HG03469 (cell line): ENCODE measurements around the gene LHX4.

Source experiments
- ATAC-seq: cut with Tn5 transposase; IDR thresholded peaks from one replicate; pipeline ENCODE4 v1.9.1; 2021; ENCODE audit warnings: mild to moderate bottlenecking, moderate library complexity, moderate number of reproducible peaks; ENCODE audit not compliant: unreplicated experiment

Gene LHX4

DNA sequence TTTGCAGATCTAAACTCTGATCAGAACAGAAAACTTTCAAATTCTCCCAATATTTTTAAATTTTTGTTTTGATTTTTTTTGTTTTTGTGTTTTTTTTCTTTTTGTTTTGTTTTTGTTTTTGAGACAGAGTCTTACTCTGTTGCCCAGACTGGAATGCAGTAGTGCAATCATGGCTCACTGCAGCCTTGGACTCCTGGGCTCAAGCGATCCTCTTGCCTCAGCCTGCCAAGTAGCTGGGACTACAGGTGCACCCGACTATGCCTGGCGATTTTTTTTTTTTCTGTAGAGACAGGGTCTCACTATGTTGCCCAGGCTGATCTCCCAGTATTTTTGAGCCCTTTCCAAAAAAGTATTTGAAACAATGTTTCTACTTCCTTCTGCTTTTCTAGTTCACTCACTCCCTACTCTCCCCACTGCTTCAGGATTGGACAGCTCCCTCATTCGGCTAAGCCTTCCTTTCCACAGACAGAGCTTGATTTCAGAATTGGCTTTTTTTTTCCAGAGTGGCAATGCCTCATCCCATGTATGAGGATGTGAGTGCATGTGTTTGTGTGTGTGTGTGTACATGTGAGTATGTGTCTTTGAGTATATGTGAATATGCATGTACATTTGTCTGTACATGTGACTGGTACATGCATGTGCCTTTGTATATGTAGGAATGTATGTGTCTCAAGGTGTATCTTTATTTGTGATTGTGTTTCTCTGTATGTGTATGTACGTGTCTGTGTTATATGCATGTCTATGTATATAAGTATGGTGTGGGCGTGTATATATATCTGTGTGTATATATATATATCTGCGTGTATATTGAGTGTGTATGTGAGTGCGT lies 11.9 kb downstream of the LHX4 start:
- no peak for ATAC-seq

DNA sequence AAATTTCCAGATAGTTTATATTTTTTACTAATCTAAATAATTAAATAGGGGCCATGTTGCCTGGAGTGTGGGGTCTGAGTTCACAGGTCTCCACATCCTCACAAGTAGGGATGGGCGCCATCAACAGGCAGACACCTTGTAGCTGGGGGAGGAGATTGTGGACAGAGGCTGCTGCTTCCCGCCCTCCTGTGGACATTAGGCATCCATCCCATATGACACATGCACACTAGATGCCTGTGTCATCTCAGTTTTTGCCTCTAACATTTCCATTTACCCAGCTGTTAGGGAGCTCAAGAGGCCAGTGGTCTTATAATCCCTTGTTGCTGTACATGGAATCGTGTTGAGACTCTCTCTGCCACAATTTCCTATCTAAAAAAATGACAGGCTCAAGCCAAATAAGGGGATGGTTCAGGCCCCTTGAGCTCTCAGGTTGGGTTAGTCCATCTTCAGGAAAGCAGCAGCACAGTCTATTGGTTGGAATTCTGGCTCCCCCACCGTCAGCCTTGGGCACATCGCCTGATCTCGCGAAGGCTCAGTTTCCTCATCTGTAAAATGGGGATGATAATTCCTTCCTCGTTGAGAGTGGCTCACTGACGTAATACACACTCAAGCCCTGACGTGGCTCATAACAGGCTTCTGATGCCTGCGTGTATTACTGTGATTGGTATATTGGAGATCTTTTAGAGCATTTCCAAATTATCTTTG lies 13.6 kb downstream of the LHX4 start:
- no peak for ATAC-seq

DNA sequence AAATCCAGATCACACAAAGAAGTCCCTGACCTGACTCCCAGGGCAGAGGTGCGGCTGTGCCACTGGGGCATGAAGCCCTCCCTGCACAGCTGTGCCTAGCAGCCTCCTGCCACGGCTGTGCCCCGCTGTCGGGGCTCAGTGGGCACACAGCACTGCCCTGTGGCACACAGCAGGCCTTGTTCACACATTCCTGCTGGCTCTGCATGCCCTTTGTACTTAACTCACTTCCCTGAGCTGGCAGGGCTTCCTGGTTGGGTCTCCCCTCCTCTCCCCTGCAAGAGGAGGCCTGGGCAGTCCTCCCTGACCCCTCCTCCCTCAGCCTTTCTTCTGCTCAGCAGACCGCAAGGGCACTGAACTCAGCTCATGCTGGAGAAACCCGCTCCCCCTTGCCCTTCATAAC lies 14.8 kb downstream of the LHX4 start:
- ATAC-seq, result no peak

DNA sequence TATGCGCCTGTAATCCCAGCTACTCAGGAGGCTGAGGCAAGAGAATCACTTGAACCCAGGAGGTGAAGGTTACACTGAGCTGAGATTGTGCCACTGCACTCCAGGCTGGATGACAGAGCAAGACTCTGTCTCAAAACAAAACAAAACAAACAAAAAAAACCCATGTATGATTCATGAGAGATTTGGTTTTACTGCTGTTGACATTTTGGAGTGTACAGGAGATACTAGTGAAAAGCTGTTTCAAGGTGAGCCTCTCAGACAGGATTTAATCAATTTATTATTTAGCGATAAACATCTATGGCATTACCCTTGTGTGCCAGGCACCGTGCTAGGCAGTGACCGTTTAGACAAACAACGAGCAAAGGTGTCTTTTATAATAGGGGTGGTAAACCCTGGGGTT lies 16.5 kb downstream of the LHX4 start:
- ATAC-seq, result no peak

DNA sequence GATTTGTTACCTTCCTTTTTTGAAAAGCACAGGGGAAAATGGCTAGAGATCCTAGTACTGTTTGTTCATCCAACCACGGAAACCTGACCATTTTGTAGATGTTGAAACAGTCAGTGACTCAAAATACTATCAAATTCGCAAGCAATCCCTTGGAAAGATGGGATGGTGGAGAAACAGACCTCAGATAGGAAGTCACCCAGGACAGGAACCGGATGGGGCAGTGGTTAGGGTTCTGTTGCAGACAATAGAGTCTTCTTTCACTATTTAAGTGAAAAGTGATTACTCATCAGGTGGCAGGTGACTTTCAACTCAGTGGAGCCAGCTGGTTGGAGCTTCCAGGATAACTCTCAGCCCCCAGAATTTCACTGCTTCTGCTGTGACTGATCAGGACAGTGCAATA lies 17.0 kb downstream of the LHX4 start:
- ATAC-seq, result no peak

DNA sequence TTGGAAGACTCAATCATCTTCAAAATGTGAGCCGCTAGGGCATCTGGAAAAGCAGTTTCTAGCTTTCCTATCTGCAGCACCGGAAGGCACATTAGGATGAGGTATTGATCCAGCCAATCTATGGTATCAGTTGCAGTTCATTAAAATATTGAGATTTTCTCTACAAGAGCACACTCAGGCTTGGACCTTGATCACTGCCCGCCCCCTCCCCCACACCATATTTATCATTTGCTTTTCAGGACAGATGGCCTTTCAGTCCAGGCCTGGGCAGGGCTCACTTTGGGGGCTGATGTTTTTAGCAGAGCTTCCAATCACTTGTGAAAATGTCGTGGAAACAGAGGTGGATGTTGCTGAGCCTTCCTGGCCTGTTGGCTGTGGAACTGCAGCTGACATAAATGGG lies 17.5 kb downstream of the LHX4 start:
- ATAC-seq, result no peak

DNA sequence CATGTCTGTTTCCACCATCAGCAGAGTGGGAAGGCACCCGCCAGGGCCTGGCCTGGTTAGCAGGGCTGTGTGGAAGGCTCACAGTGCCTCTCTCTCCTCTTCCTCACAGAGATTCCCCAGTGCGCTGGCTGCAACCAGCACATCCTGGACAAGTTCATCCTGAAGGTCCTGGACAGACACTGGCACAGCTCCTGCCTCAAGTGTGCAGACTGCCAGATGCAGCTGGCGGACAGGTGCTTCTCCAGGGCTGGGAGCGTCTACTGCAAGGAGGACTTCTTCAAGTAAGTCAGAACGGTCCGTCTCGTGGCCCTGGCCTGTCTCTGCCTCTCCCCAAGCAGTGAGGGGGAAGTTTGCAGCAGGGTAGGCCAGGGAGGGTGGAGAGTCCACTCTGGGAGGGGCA lies 18.1 kb downstream of the LHX4 start:
- ATAC-seq, result no peak

DNA sequence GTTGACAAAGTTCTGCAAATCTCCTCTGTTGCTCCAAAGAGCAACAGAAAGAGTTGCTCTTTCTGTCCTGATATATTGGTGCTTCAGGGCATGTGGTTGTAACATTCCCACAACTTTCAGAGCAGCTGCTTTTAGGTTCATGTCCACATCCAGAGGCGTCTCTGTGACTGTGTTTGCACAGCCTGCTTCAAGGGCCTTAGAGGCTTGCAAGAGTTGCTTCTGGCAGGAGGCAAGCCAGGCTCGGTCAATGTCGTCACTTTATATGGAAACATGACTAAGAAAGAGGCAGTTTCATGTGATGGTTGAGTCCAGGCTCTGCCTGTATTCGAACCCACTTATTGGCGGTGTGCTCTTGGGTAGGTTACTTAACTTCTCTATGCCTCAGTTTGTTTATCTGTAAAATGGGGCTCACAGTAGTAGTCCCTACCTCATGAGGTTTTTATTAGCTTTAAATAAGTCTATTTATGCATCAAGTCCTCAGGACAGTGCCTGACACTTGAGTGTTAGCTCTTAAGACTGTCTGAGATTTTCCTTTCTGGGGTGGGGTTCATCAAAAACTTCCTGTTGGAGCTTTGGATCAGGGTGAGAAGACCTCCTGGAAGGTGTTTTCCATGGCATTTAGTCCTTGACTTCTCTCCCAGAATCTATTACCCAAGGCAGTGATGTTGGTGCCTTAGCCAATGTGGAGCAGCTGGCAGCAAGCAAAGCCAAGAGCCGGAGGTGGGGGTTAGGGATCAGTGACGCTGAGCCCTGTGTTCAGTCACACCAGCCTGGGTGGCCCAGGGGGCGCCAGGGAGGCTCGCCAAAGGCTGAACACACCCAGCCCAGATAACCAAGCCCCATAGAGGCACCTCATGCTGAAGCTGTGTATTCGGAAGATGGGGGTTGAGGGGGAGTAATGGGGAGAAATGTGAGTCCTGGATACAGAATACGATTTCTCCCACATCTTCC lies 18.9 kb downstream of the LHX4 start:
- no peak for ATAC-seq

DNA sequence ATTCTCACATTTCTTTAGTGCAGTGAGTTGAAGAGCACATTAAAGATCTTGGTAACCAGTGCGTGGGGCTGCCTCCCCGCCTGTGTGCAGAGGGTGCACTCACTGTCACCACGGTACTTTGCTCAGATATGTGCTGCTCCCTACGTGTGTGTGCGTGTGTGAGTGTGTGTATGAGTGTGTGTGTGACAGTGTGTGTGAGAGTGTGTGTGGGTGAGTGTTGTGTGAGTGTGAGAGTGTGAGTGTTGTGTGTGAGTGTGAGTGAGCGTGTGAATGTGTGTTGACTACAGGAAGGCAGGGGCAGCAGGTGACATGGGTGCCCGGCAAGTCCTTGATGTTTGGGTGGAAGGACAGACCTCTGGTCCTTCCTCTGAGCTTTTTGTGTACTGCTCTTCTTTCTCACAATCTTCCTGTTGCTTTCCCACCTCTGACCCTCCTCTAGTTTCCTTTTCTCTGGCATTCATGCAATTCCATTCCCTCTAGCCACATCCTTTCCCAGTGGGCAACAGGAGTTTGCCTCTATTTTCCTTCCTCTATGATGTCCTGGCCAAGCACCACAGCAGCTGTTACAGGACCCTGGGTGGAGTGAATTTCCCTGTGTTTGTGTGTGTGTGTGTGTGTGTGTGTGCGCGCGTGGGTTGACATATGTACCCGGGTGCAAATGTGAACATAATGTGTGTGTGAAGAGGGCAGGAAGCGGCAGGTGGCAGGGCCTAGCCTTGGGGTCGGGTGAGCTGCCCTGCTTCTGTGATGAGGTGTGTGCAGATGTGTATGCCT lies 19.8 kb downstream of the LHX4 start:
- ATAC-seq, result no peak

DNA sequence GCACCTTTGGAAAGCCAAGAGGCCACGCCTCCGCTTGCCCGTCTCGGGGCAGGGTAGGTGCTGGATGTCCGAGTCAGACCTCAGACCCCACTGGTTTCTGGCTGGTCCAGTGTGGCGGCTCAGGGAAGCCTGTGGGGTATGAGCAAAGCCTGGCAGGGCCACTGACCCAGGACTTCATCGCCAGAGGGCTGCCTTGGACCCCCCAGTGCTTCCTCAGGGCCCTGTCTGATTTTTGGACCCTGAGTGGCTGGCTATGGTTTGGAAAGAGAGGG lies 20.4 kb downstream of the LHX4 start:
- ATAC-seq, result no peak

DNA sequence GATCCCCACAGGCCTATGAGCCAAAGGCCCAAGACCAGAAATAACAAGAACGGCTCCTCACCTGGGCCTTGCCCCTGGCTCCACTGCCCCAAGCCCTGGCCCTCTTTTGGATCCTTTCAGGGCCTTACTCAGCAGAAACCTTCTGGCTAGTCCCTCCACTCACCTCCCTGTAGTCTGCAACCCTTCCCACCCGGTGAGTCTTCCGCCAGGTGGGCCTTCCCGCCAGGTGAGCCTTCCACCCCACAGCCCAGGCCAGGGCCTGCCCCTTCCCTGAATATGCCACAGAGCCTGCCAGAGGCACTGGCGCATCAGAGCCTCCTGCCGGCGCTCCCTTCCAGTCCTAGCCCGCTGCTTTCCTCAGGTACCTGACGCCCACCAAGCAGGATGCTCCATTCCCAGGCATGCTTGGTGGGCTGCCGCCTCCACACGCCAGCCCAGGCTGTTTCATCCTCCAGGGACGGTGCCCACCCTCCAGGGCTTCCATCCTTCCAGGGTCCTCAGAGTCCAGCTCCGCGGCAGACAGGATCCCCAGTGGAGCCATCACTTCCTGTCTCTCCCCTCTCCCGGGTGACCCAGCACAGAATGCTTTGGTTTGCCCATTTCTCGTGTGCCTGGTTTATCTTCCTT lies 20.9 kb downstream of the LHX4 start:
- no peak for ATAC-seq

DNA sequence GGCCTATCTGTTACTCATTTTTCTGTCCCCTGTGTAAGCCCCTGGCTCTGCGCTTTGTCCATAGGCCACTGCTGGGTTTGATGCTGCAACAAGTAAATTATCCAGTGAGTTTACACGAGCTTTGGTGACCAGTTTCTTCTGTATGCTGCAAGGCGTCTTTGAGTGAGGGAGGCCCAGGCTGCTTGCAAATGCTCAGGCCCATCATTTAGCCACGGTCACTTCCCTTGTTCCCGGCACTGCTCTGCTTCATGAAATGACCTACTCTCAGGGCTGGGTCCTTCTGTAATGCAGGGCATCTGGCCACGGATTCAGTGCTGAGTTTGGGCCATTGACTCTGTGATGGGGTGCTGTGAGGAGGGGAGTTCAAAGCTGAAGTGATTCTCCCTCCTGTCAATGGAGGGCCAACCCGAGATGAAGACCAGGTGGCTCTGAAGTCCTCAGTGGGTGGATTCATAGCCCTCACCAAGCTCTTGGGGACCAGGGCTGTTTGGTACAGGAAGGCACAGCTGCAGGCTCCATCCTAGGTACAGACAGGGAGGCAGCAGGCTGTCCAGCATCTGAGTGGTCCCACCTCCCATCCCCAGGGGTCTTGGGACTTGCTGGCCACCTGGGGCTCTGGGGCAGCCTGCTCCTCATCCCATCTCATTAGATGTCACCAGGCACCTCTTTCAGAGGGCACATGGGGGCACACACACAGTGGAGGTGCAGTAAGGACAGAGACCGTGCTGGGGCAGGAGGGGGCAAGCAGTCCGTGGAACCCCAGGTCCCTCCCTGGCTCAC lies 21.7 kb downstream of the LHX4 start:
- no peak for ATAC-seq

DNA sequence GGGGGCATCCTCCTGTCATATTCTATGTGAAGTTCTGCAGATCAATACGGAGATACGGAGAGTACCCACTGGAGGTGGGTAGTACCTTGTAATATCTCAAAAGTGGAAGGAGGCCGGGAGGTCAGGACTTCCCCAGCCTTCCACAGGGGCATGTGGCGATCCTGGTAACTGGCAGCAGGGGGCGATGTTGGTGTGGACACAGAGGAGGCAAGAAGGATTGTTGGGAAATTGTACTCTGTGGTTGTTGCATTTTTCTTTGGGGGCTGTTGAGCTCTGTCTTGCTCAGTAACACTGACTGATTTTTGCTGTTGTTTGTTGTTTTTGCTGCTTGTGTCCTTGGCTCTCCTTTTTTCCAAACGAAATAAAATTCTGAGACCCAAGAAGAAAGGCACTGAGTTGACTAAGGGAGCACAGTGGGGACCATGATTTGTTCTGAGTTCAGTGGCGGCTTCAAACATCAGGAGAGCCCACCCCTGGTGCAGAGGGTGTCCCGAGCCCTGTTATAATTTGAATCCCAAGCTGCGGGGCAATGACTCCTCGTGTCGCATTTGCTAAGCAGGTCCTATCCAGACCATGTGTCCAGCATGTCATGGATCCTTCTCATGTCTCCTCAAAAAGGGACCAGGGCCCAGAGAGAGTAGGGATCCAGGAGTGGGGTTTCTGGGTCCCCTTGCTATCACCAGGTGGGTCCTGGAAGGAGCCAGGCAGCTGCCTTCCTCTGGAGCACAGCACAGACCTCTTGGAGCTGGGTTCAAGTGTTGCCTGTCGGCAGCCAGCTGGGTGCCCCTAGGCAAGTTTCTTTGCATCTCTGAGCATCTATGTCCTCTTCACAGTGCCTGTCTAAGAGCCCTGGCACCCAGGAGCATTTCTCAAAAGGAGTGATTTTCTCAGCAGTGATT lies 22.8 kb downstream of the LHX4 start:
- no peak for ATAC-seq

DNA sequence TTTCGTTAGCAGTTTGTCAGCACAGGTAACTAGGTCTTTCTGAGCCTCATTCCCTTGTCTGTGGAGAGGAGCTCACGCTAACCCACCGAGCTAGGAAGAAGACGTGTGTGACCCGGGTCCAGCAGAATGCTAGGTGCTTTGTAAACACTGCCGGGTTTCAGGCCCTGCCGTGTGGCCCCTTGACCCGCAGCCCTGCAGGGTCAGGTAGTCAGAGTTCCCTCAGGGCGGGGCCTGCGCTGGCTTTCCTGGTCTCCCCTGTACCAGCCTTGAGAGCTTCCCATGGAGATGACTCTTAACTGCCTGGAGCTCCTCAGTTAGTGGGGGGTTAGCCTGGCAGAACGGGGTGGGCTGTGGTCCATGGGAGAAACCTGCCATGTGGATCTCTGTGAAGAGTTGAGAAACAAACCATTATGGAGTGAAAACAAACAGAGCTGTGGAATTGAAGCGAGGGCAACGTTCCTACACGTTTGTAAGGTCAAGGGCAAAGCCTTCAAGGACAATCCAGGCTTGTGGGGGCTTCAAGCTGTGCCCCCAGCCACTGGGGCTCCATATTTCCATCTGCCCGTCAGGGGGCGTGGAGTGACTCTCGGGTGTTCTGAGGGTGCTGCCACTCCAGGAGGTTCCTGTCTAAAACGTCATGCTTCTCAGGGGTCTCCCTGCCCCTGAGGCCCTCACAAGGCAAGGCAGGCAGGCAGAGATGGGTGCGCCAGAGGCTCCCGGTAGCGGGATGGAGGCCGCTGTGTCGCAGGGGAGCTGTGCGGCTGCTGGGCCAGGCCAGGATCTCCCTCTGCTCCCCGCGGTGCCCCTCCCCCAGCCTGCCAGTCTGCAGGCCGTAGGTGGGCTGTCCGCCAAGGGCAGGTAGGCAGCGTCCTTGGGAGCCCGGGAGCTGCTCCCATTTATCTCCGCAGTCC lies 23.8 kb downstream of the LHX4 start:
- no peak for ATAC-seq

DNA sequence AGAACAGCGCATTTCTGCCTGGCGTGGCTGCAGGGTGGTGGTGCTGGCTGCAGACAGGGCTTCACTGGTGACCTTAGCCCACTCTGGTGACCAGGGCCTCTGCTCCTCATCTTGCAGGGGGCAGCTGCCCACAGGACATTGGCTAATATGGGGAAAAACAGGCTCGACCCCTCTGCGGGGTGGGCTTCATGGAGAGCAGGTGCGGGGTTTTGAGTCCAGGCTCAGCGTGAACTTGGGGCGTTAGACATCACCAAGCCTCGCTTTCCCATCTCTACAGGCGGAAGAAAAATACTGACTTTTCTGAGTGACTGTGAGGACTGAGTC lies 24.4 kb downstream of the LHX4 start:
- ATAC-seq, result no peak

DNA sequence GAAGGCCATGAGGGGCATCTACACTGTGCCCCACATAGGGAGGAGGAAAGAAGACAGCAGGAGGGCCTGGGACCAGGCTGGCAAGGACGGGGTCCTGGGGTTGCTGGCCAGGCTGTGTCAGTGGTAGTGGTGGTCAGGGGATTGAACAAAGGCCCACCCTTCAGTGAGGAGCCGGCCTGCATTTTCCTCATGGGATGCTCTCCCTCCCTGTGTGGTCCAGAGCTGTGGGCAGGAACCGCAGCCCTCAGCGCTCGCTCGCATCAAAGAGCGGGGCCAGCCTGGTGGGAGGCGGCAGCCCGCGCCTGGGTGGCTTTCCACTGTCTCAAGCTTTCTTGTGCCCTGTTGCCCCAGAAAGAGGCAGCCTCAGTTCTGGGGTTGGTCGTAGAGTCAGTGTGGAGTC lies 24.8 kb downstream of the LHX4 start:
- no peak for ATAC-seq

DNA sequence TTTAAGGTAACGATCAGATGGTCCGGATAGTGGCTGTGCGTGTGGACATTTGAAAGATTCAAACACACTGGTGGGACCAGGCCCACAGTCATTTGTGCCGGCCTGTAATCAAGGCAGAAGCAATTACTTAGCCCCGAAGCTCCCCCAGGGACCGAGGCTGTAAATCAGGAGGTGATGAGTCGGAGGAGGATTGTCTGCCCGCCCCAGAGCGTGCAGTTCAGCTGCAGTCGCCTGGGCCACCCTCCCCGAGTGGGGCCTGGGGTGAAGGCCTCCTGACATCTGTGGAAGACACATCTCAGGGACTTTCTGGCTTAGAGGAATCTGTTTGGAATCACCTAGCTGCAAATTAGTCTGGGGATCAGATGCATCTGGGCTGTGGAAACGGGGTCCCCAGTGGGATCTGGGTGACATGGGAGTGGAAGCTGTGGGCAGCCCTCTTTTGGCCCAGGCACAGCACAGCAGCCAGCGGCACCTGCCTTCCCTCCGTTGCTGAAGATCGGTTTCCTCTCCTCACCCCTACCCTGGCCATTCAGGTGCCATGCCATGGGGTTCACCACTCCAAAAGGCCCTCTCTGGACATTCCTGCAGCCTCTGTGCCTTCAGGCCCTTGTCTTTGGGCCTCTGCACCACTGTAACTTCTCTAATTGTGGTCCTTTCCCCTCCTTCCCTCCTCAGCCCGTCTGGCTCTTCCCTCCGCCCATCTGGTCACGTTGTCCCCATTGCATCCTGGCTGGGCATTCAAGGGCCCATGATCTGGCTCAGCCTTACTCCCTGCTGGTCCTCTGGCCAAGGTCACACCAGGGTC lies 25.7 kb downstream of the LHX4 start:
- ATAC-seq, result no peak
